H1 (cell line): ENCODE data around the gene CHTF8. TPM values are rescaled to one million over a fixed set of nuclear protein-coding genes. Genes with fewer than 3 reads are reported as not detected.

Experiments
- CTCF ChIA-PET: fragments of 300-600 bp; sonication (Branson Sonifier 250); formaldehyde crosslinking; loops from one replicate; lab custom pipeline; 2021; ENCODE audit not compliant: partially characterized antibody; lab: Charles Lee
- POLR2A ChIA-PET: fragments of 300-600 bp; sonication (Branson Sonifier 250); formaldehyde crosslinking; loops from one replicate; lab custom pipeline; 2021; ENCODE audit warnings: inconsistent platforms; ENCODE audit not compliant: partially characterized antibody; lab: Charles Lee
- DNase-seq, 2 experiments: peaks; one replicate each; pipeline versions ENCODE4 v3.0.0 to v3.0.0-alpha.2; 2010 to 2022; ENCODE audit warnings: low spot score in 2 of 2, low read depth in 1 of 2, mixed read lengths in 1 of 2
- FAIRE-seq: peaks from 2 replicates; lab custom pipeline; 2011; peaks lifted over from hg19 to GRCh38; lab: Jason Lieb, UNC
- H2AFZ ChIP-seq: 2 replicates; pipeline ENCODE4 v1.8.1; 2012; ENCODE audit warnings: low read length, inconsistent platforms
- H2AK5ac ChIP-seq: 2 replicates; pipeline ENCODE4 v1.6.1; 2013; ENCODE audit warnings: low read depth, low read length
- H2BK120ac ChIP-seq: replicated peaks from 2 replicates; pipeline ENCODE3; 2013; ENCODE audit warnings: low read depth, low read length, inconsistent platforms
- H2BK12ac ChIP-seq: 2 replicates; pipeline ENCODE4 v1.6.1; 2013; ENCODE audit warnings: low read depth, low read length
- H2BK15ac ChIP-seq: 2 replicates; pipeline ENCODE4 v1.6.1; 2013; ENCODE audit warnings: low read length
- H2BK20ac ChIP-seq: 2 replicates; pipeline ENCODE4 v1.6.1; 2013; ENCODE audit warnings: low read length
- H2BK5ac ChIP-seq: 2 replicates; pipeline ENCODE4 v1.6.1; 2013; ENCODE audit warnings: low read depth, low read length
- H3K14ac ChIP-seq: 2 replicates; pipeline ENCODE4 v1.6.1; 2013; ENCODE audit warnings: inconsistent platforms; ENCODE audit not compliant: insufficient read length
- H3K18ac ChIP-seq: 2 replicates; pipeline ENCODE4 v1.6.1; 2013; ENCODE audit warnings: low read length; ENCODE audit errors: extremely low read depth
- H3K23ac ChIP-seq: 2 replicates; pipeline ENCODE4 v1.6.1; 2013; ENCODE audit warnings: inconsistent platforms; ENCODE audit not compliant: insufficient read length
- H3K23me2 ChIP-seq: 2 replicates; pipeline ENCODE4 v1.6.1; 2013; ENCODE audit warnings: low read depth, low read length
- H3K27ac ChIP-seq: 2 replicates; pipeline ENCODE4 v1.6.1; 2011; ENCODE audit warnings: low read depth, low read length, inconsistent platforms
- H3K27me3 ChIP-seq, 4 experiments: replicated peaks in 1 of 4; 1 replicate in 1 of 4; 2 replicates in 3 of 4; pipeline versions ENCODE4 v1.6.1 to v1.8.1; 2011 to 2013; ENCODE audit warnings: low read length in 3 of 4, mild to moderate bottlenecking in 3 of 4, inconsistent platforms in 2 of 4, mixed read lengths in 2 of 4, moderate library complexity in 1 of 4; ENCODE audit not compliant: control insufficient read depth in 3 of 4, insufficient read depth in 3 of 4; ENCODE audit errors: extremely low read depth in 1 of 4
- H3K36me3 ChIP-seq, 4 experiments: 2 replicates each; pipeline versions ENCODE4 v1.6.1 to v1.8.1; 2011 to 2013; ENCODE audit warnings: mild to moderate bottlenecking in 4 of 4, low read length in 3 of 4, moderate library complexity in 2 of 4, control low read depth in 1 of 4, inconsistent platforms in 1 of 4; ENCODE audit not compliant: insufficient read depth in 4 of 4, control insufficient read depth in 2 of 4
- H3K4ac ChIP-seq: replicated peaks from 2 replicates; pipeline ENCODE3; 2013; ENCODE audit warnings: low read length, low read depth, mixed read lengths, inconsistent platforms; ENCODE audit not compliant: insufficient read length
- H3K4me1 ChIP-seq, 4 experiments: replicated peaks in 1 of 4; 1 replicate in 1 of 4; 2 replicates in 3 of 4; pipeline versions ENCODE4 v1.6.1 to v1.8.1; 2011 to 2013; ENCODE audit warnings: low read length in 3 of 4, inconsistent platforms in 2 of 4, mixed read lengths in 1 of 4; ENCODE audit not compliant: insufficient read depth in 4 of 4, control insufficient read depth in 3 of 4
- H3K4me2 ChIP-seq, 2 experiments: 2 replicates each; pipeline versions ENCODE4 v1.6.1 to v1.8.1; 2011 to 2013; ENCODE audit warnings: low read depth in 2 of 2, low read length in 2 of 2, control low read depth in 1 of 2, inconsistent platforms in 1 of 2, mild to moderate bottlenecking in 1 of 2; ENCODE audit not compliant: insufficient read depth in 1 of 2
- H3K4me3 ChIP-seq, 4 experiments: fragments of 200-600, 300-600 bp in 1 of 4; sonication (generic), shearing (Covaris generic), sonication (Bioruptor Twin) in 1 of 4; 2 replicates each; pipeline versions ENCODE4 v1.5.1 to v1.8.1; 2011 to 2016; ENCODE audit warnings: low read length in 4 of 4, low read depth in 3 of 4, control low read depth in 2 of 4, inconsistent platforms in 2 of 4, mild to moderate bottlenecking in 2 of 4, mixed read lengths in 1 of 4, moderate library complexity in 1 of 4; ENCODE audit not compliant: insufficient read depth in 2 of 4; ENCODE audit errors: extremely low read depth in 1 of 4
- H3K56ac ChIP-seq: replicated peaks from 2 replicates; pipeline ENCODE3; 2013; ENCODE audit warnings: low read depth, mild to moderate bottlenecking, mixed read lengths, low read length, inconsistent platforms; ENCODE audit not compliant: insufficient read length
- H3K79me1 ChIP-seq: 2 replicates; pipeline ENCODE4 v1.6.1; 2013; ENCODE audit warnings: low read depth, low read length, control low read depth
- H3K79me2 ChIP-seq, 2 experiments: 2 replicates each; pipeline versions ENCODE4 v1.6.1 to v1.8.1; 2012 to 2013; ENCODE audit warnings: low read length in 2 of 2, mild to moderate bottlenecking in 2 of 2, inconsistent platforms in 1 of 2; ENCODE audit not compliant: insufficient read depth in 2 of 2, control insufficient read depth in 1 of 2
- H3K9ac ChIP-seq, 4 experiments: replicated peaks in 1 of 4; 1 replicate in 1 of 4; 2 replicates in 3 of 4; pipeline versions ENCODE4 v1.6.1 to v1.8.1; 2011 to 2013; ENCODE audit warnings: low read depth in 3 of 4, low read length in 3 of 4, control low read depth in 2 of 4, mild to moderate bottlenecking in 2 of 4, moderate library complexity in 2 of 4, inconsistent platforms in 1 of 4; ENCODE audit errors: extremely low read depth in 1 of 4
- H3K9me3 ChIP-seq, 2 experiments: 2 replicates each; pipeline versions ENCODE4 v1.6.1 to v1.8.1; 2012 to 2013; ENCODE audit warnings: mild to moderate bottlenecking in 2 of 2, moderate library complexity in 2 of 2, control low read depth in 1 of 2, inconsistent platforms in 1 of 2, low read depth in 1 of 2, low read length in 1 of 2, mixed read lengths in 1 of 2; ENCODE audit not compliant: insufficient read depth in 2 of 2
- H4K20me1 ChIP-seq, 2 experiments: replicated peaks in 1 of 2; 2 replicates each; pipeline versions ENCODE3 to v1.8.1; 2011 to 2013; ENCODE audit warnings: inconsistent platforms in 2 of 2, low read length in 2 of 2, mild to moderate bottlenecking in 1 of 2; ENCODE audit not compliant: insufficient read depth in 2 of 2, control insufficient read depth in 1 of 2
- H4K5ac ChIP-seq: 2 replicates; pipeline ENCODE4 v1.6.1; 2013; ENCODE audit warnings: low read length, low read depth, mixed read lengths, inconsistent platforms; ENCODE audit not compliant: insufficient read length
- H4K8ac ChIP-seq: 2 replicates; pipeline ENCODE4 v1.8.0; 2013; ENCODE audit warnings: mild to moderate bottlenecking, moderate library complexity, low read length, inconsistent platforms; ENCODE audit not compliant: insufficient read depth; ENCODE audit errors: extremely low read depth
- H4K91ac ChIP-seq: replicated peaks from 2 replicates; pipeline ENCODE3; 2013; ENCODE audit warnings: low read length, mixed read lengths, inconsistent platforms; ENCODE audit not compliant: insufficient read length
- ATF3 ChIP-seq: IDR thresholded peaks from 2 replicates; pipeline ENCODE4 v1.6.1; 2011; ENCODE audit warnings: low read depth, mild to moderate bottlenecking, low read length; ENCODE audit not compliant: insufficient read depth
- BCL11A ChIP-seq, 2 experiments: IDR thresholded peaks; one replicate each; pipeline ENCODE4 v1.6.1; 2011; ENCODE audit warnings: low read depth in 2 of 2, low read length in 2 of 2, mild to moderate bottlenecking in 2 of 2
- CBX8 ChIP-seq: fragments of 300-800, 300-1000 bp; sonication (generic); IDR thresholded peaks from 2 replicates; pipeline ENCODE4 v1.7.1; 2016; ENCODE audit warnings: low read depth, low read length, borderline replicate concordance
- MAX ChIP-seq: IDR thresholded peaks from 2 replicates; pipeline ENCODE4 v1.6.1; 2012; ENCODE audit warnings: inconsistent platforms
- NANOG ChIP-seq: IDR thresholded peaks from 2 replicates; pipeline ENCODE4 v1.6.1; 2011; ENCODE audit warnings: low read length, low read depth, mild to moderate bottlenecking, inconsistent platforms; ENCODE audit not compliant: insufficient read depth, poor library complexity, severe bottlenecking
- RFX5 ChIP-seq: IDR thresholded peaks from 2 replicates; pipeline ENCODE4 v1.6.1; 2011; ENCODE audit warnings: low read depth, low read length, improper control_type of control experiment, borderline replicate concordance
- SAP30 ChIP-seq: fragments of 300-600 bp; sonication (generic); IDR thresholded peaks from 2 replicates; pipeline ENCODE4 v1.7.1; 2012; ENCODE audit warnings: low read length, moderate library complexity, mild to moderate bottlenecking, inconsistent platforms; ENCODE audit not compliant: insufficient read depth, insufficient replicate concordance
- TEAD4 ChIP-seq: IDR thresholded peaks from 2 replicates; pipeline ENCODE4 v1.6.1; 2012; ENCODE audit warnings: low read depth, low read length, inconsistent platforms, mixed read lengths
- YY1 ChIP-seq: IDR thresholded peaks from 2 replicates; pipeline ENCODE4 v1.6.1; 2011; ENCODE audit warnings: low read depth, mild to moderate bottlenecking, low read length
- WGBS, 2 experiments: shearing (Covaris generic) in 1 of 2; methylation state at CpG; one replicate each; pipeline versions ENCODE4 v1.1.6 to v1.1.7; 2013 to 2015; ENCODE audit warnings: low lambda C conversion rate in 2 of 2, mixed read lengths in 2 of 2, inconsistent platforms in 1 of 2, low coverage in 1 of 2, missing lambda C conversion rate in 1 of 2; ENCODE audit not compliant: insufficient replicate concordance in 2 of 2, insufficient coverage in 1 of 2, insufficient read length in 1 of 2; ENCODE audit errors: extremely low coverage in 1 of 2, missing lambda C conversion rate in 1 of 2; 5-methylcytosine and 5-hydroxymethylcytosine counted together
- polyA plus RNA-seq, 7 experiments: library from polyadenylated mRNA; depleted of rRNA in 3 of 7; stranded (reverse) in 5 of 7; unstranded in 2 of 7; fragments of >200 nt in 5 of 7; fragments of 200-250 nt in 2 of 7; gene quantifications; 1 replicate in 5 of 7; 2 replicates in 1 of 7; 4 replicates in 1 of 7; pipeline versions ENCODE4 v1.2.1 to v1.2.3, GENCODE V29; 2011 to 2013; ENCODE audit warnings: missing spikeins in 2 of 7, mixed read lengths in 2 of 7
- total RNA-seq: library from RNA; stranded (reverse); fragmentation: NEBNext Ultra II Directional; extraction: Animal tissue kit (Norgen Biotek cat#: 25700); gene quantifications from 2 replicates; pipeline ENCODE4 v1.2.1, GENCODE V29; 2021

CHTF8 gene
- total and polyA plus RNA-seq, 2 of the 8 experiments (the other 6 are each of a cell fraction or from before 2014, with no cell fraction given), result 114 to 138 TPM

GRCh38 chr16:69165584-69165983 is 33.2 kb upstream of the CHTF8 start:
- Histone ChIP-seq H3K56ac (no peak overlapping the region), H4K5ac (no peak overlapping the region), H2AK5ac (no peak overlapping the region), H3K23ac (no peak overlapping the region), H4K8ac (no peak overlapping the region), H3K4me3 (no peak overlapping the region), H3K4me1 (no peaks in the 10 kb centered on the region; a peak in 1 of 7 replicates), H3K27ac (no peak overlapping the region), H3K4ac (no peak overlapping the region), H3K27me3 (no peaks in the 10 kb centered on the region), H2BK120ac (no peak overlapping the region), H3K14ac (no peak overlapping the region), H2BK15ac (no peak overlapping the region), H2AFZ (no peak overlapping the region), H3K9ac (no peak overlapping the region), H4K20me1 (no peaks in the 10 kb centered on the region), H3K23me2 (no peaks in the 10 kb centered on the region), H2BK5ac (no peak overlapping the region), H2BK20ac (no peak overlapping the region), H3K18ac (no peak overlapping the region), H3K36me3 (peaks cover 35 to 77% (median 59%) of the 10 kb centered on the region in 4 experiments), H3K79me2 (no peaks in the 10 kb centered on the region), H3K79me1 (no peaks in the 10 kb centered on the region), H2BK12ac (no peak overlapping the region), H3K4me2 (no peak overlapping the region), H3K9me3 (no peaks in the 10 kb centered on the region), H4K91ac (no peak overlapping the region)
- FAIRE-seq (no peak), DNase-seq (no peak)
- CTCF ChIA-PET, result interaction anchor here (2.0 to 6.9 kb wide), 2 partner anchors 16 to 120 kb away, joined by 7 to 50 read pairs; no protein-coding TSS in a partner anchor
- TF ChIP-seq SAP30, result no peak
- no peak for TF ChIP-seq MAX
- TF ChIP-seq ATF3, result no peak
- no peak for TF ChIP-seq YY1
- no peak for TF ChIP-seq RFX5
- TF ChIP-seq NANOG, result no peak
- TF ChIP-seq BCL11A (IDR thresholded peaks at IDR 0.05; ENCODE audit: low read depth in 2 of 2, low read length in 2 of 2), result no peak
- TF ChIP-seq TEAD4, result no peak
- no peak for TF ChIP-seq CBX8
- 92% methylated on average over 6 of the region's 6 CpGs; no CpG with 5 or more reads in 1 of the 2 experiments for WGBS, 2 experiments
- POLR2A ChIA-PET, result interaction anchor here (1.1 to 1.5 kb wide), 2 partner anchors 30 to 157 kb away, joined by 3 read pairs; no protein-coding TSS in a partner anchor
